Daoy (cell line): Measurements from ENCODE around the gene ZBTB47. TPM values are rescaled to one million over a fixed set of nuclear protein-coding genes. Genes with fewer than 3 reads are reported as not detected.

ENCODE experiments used
- DNase-seq: peaks from one replicate; pipeline ENCODE4 v3.0.0-alpha.2; 2015; ENCODE audit warnings: low read depth
- total RNA-seq: library from RNA; depleted of rRNA; stranded (reverse); fragments of >200 nt; shearing (Covaris generic); gene quantifications from 2 replicates; pipeline ENCODE4 v1.2.3, GENCODE V29; 2014

ZBTB47 gene
- total RNA-seq, 1 experiment from 2014 or later, result 5.7 TPM

DNA sequence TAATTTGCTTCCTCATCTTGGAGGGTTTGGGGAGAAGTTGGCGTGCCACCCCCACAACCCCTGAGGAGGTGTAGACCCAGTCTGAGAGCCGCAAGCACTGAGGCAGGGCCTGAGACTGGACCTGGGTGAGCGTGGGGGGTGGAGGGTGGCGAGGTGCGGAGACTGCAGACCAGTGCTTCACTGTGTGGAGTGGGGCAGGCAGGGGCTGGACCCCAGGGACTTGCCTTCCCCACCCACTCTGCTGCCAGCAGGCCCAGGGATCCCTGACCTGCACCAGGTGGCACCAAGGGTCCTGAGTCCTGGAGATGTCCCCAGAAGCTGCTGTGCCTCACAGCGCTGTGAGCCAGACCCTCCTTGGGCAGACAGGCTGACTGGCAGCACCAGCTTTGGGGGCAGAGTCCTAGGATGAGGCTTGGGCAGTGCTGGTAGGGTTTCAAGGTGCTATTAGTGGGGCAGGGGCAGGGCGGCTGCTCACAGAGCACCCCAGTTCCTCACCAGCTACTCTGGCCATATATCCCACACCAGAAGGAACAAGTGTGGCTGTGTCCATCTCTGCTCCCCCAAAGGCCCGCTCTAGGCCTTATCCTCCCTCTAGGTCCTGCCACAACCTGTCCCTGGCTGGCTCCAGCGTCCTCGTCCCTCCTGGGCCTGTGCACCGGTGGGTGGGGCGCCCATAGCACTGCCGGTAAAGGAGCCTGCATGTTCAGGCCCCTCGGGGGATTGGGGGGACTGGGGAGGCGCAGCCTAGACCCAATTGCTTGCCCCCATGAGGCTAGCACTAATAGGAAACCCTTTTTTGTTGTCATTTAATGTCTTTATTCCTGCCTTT is 11.8 kb downstream of the ZBTB47 start:
- no peak for DNase-seq

DNA sequence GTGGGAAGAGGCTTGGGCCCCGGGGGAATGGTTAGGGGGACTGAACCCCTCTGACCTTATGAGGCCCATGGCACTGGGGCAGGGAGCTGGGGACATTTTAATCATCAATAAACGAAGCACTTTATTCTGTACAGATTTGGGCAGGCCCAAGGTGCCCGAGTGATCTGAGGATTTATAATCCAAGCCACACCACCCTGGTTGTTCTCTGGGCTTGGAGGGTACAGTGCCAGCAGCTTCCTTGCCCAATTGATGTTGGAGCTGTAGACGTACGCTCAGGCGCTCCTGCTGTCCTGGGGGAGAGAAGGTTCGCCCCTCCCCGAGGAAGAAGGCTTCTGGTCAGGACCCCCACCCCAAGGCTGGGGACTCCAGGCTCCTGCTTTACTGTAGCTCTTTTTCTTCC is 12.5 kb downstream of the ZBTB47 start:
- no peak for DNase-seq

DNA sequence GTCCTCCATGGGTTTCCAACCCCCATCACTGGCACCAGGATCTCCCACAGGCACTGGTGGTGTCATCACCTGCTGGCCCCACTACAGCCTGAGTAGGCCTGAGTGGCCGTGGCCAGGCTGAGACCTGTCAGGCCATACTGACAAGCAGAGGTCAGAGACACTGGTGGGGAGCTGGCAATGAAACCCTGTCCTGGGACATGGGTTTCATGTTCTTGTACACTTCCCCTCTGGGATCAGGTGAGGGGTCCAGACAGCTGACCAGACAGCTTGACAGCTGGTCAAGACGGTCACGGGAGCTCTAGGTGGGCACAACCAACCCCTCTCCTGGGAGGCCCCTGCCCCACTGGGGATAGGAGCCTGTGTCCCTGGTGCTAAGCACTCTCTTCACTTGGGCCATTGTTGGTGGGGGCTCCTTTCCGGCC is 13.1 kb downstream of the ZBTB47 start:
- no peak for DNase-seq

DNA sequence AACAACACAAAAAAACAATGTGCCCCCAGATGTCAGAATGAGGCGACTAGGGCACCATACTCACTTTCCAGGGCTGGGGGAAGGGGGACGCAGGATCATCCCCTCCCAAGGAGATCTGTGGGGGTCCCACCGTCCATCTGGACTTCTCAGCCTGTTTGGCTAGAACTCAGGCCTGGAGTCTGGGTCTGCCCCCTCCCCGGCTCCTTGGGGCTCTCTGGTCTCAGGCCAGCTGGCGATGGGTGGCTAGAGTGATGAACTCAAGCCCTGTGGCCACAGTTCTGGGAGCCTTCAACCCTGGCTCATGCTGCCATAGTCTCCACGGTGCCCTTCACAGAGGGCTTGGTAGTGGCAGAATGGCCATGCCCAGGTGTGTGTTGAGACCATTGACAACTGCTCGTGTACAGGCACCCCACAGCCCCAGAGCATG is 13.6 kb downstream of the ZBTB47 start:
- DNase-seq, result no peak

DNA sequence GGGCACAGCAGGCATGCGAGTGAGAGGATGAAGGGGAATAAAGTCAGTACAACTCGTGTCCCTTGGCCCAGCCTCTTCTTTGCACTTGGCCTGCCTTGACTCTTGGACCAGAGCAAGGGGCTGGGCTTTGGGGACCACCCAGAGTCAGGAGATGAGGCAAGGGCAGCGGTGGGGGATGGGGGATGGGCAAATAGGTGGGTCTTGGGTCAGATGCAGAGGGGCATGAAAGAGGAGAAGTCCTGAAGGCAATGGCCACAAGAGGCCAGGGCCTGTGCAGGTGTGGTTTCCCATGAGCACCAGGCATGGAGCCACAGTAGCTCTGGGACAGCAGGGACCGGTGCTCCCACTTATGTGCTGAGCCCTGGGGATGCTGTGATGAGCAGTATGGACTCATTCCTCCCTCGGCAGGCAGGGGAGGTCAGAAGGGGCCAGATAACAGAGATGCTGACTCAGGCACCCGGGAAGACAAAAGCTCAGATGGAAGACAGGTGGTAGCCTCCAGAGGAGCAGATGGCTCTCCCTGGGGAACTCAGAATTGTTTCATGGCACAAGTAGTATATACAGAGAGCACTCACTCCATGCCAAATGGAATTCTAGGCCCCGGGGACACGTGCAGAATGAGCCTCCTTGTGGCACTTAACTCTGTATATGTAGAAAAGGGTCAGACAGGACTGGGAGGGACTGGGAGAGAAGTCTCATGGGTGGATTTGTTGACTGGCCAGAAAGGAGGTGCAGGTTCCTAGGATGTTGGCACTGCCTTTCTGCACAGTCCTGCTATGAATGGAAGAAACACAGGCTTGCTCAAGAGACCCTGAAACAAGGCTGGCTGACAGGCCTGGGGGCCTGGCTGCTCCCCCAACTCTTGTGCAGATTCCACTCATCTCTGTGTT is 14.3 kb downstream of the ZBTB47 start:
- DNase-seq, result no peak

DNA sequence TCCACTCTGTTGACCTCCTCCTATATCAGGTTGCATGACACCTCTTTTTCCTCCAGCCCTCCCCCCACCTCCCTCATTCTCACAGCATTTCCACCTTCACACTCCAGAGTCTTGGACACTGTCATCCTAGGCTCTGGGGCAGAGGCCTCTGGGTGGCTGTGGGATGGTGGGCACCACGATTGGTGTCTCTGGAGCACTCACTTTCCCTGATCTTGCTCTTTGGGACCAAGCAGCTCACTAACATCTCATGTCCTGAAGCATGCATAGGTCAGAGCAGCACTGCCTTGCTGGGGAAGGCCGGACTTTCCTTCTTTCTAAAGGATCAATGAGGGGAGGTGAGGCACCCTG is 14.9 kb downstream of the ZBTB47 start:
- no peak for DNase-seq

DNA sequence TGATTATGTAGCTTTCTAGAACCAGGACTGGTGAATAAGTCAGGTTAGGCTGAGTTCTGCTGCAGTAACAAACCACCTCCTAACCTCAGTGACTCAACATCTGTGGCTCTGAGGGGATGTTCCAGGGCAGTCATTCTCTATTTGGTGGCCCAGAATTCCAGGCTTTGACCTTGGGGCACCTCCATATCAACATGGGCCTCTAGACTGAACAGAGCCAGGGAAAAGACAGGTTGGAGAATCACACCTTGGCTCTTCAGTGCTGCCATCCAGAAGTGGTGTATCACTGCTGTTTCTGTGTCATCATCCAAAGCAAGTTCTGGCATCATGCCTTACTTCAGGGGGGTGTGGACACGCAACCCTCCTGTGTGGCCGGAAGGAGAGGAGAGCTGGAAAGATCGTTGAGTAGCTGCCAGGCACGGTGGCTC is 15.3 kb downstream of the ZBTB47 start:
- DNase-seq, result no peak

DNA sequence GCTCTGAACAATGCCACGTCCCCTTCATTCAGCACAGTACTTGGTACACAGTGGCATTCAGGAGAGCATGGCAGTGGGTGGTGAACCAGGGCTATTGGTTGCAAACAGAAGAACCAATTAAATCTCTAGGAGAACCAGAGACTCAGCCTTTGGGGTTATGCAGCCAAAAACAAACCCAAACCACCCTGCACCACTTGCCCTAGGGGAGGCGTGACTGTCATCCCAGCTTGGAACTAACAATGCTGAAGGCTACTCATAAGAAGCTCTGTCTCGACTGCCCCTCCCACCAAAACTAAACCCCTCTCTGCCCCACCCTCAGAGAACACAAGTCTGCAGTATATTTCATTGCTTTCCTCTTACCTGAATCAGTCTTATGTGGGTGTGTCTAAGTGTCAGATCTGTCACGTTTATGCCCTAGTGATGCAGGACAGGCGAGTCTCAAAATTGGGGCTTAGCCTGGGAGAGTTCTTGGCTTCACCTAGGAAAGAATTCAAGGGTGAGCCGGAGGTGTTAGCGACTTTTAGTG is 16.6 kb downstream of the ZBTB47 start:
- DNase-seq, result no peak

DNA sequence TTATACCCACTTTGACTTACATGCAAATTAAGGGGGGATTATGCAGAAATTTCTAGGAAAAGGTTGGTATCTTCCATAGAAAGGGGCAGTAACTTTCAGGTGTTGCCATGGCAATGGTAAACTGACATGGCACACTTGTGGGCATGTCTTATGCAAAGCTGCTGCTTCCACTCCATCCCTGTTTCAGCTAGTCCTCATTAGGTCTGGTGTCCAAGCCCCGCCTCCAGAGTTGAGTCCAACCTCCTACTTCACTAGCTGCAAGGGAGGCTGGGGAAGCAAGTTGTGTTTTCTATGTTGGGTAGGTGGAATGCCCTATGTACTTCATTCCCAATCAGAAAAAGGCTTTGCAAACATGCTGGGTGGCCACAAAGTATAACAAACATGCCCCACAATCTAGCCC is 17.2 kb downstream of the ZBTB47 start:
- DNase-seq, result no peak

DNA sequence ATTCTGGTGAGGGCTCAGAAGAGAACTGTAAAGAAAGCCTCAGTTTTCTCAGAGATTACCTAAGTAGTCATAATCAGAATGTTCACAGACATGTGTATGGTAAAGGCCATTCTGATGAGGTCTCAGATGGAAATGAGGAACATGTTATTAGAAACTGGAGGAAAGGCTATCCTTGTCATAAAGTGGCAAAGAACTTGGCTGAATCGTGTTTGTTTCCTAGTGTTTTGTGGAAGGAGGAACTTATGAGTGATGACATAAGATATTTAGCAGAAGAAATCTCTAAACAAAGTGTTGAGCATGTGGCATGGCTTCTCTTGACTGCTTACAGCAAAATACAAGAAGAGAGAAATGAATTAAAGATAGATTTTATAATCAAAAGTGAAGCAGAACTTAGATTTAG is 19.0 kb downstream of the ZBTB47 start:
- DNase-seq, result no peak

DNA sequence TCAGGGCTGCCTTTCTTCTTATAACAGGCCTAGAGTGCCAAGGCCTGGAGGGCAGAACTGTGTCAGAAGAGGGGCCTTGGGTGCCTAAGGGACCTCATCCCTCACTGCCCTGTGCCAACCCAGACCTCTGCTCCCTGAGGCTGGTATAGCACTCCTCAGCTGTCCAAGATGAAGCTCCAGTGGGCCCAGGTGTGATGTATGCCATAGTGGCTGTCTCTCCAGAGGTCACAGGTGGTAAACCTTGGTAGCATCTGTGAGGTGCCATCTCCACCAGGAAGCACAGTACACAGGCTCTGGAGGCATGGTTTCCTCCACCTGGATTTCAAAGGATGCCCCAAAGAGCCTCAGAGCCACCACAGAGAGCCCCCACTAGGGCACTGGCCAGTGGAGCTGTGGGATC is 19.6 kb downstream of the ZBTB47 start:
- no peak for DNase-seq

DNA sequence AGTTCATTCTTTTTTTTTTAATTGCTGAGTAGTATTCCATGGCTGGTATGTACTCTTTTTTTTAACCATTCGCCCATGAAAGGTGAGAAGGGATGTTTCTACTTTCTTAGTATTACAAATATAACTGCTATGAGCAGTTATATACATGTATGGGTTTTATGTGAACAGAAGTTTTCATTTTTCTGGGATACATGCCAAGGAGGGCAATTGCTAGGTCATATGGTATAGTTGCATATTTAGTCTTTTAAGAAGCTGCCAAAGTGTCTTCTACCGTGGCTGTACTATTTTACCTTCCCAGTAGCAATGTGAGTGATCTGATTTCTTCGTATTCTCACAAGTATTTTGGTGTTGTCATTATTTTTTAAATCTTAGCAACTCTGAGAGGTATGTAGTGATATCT is 20.6 kb downstream of the ZBTB47 start:
- no peak for DNase-seq

DNA sequence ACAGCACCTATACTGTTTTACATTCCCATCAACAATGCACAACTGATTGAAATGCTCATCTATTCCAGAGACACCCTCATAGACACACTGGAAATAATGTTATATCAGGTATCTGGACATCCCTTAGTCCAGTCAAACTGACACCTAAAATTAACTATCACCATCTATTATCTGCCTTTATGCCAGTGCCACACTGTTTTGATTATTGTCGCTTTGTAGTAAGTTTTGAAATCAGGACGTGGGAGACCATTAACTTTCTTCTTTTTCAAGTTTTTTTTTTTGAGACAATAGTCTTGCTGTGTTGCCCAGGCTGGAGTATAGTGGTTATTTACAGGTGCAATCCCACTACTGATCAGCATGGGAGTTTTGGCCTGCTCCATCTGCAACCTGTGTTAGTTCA is 22.4 kb downstream of the ZBTB47 start:
- DNase-seq, result no peak

DNA sequence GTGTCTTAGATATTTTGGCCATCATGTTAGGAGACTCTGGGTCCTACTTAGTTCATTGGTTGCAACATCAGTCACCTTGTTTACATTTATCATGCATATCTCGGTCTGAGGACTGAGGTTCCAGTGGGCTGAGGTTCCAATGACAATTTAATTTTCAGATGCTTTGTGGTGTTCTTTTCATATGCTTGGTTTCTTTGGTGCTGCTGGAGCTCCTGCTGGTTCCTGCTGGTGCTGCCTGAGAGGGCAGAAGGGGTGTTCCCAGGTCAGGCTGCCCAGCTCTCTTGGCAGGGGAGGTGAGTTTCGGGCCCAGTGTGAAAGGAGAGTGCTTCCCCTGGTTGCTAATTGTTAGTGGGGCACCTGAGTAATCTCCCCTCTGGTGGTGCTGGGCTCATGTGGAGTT is 24.9 kb downstream of the ZBTB47 start:
- DNase-seq, result no peak

DNA sequence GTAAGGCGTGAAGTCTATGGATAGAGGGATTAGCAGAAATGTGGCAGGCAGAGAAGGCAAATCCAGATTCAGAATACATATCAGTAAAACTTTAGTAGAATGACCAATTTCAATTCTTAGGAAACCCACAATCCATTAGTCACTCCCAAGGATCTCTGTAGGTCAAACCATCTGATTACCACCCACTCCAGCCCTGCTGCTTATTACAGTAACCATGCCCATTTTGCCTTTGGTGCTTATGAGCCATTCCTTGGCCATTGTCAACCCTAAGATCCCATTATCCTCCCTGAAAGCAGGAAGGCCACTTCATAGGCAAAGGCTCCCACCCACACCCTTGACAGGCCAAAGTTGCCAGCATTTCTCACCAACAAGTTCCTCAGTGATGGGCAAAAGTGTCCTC is 26.8 kb downstream of the ZBTB47 start:
- no peak for DNase-seq

DNA sequence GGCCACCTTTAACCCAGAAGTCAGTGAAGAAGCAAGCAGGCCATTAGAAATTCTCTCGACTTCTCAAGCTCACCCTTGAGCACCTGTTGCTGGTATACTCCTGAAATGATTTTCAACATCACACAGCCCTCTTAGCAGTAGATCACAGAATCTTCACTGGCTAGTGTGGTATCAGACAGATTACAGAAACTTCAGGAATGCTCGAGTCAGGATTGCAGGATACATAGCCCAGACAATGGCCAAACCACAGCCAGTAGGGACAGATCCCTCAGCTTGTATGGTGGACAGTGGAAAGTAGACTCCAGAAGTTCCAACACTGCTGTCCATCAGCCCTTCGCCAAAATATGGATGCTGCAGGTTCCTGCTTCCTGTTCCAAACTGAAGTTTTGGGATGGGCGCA is 27.3 kb downstream of the ZBTB47 start:
- no peak for DNase-seq

DNA sequence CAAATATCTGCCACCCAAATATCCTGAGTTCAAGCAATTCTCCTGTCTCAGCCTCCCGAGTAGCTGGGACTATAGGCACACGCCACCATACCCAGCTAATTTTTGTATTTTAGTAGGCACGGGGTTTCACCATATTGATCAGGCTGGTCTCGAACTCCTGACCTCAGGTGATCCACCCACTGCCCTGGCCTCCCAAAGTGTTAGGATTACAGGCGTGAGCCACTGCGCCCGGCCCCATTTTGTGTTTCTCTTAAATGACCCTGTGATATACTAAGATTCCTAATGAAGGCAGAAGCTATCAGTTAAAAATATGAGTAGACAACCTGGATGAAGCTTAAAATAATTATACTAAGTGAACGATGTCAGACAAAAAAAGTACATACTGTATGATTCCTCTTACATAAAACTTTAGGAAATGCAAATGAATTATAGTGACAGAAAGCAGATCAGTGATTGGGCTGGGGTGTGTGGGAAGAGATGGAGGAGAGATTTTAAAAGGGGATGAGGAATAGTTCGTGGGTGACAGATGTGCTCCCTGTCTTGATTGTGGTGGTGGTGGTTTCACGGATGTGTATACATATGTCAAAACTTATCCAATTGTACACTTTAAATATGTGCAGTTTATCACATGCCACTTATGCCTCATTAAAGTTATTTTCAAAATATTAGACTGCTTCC is 28.0 kb downstream of the ZBTB47 start:
- DNase-seq, result no peak

DNA sequence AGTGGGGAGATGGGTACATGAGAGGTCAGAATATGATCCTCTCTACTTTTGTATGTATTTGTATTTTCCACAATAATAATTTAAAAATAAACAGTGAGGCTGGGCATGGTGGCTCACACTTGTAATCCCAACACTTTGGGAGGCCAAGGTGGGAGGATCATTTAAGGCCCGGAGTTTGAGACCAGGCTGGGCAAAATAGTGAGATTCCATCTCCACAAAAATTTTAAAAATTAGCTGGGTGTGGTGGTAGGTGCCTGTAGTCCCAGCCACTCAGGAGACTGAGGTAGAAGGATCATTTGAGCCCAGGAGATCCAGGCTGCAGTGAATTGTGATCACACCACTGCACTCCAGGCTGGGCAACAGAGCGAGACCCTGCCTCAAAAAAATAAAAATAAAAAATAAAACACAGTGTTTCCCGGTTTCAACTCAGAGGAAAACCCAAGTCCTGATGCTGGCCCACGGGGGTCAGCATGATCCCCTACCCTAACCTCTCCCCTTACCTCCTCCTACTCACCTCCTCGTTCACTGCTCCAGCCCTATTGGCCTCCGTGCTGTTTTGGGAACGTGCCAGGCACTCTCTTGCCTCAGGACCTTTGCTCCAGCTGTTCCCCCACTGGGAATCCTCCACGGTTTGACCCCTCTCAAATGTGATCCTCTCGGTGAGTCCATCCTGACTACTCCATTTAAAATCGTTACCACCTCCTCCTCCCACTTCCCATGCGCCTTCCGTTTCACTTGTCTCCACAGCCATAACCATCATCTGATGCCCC is 29.0 kb downstream of the ZBTB47 start:
- no peak for DNase-seq

DNA sequence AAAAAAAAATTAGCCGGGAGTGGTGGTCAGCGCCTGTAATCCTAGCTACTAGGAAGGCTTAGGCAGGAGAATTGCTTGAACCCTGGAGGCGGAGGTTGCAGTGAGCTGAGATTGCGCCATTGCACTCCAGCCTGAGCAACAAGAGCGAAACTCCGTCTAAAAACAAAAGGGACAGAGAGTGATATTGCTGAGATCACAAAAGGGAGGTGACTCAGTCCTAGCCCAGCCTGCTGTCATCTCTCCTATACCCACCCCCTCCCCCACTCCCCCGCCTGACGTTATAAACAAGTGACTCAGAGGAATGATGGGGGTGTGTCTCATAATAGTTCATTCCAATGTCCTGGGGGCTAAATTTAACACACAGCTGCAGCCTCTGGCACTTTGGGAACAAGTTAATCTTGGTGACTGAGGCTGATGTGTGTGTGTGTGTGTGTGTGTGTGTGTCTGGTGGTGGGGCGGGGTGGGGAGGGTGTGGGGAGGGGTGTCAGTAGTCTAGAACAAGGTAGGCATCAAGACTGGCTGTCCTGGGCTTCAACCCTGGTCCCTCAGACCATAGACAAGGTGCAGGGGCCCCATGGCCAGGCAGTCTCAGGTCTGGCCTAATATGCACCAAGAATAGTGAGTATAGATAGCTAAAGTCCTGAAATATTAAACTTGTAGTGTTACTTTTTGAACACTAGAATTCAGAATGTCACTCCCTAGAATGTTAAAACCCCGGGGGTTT is 30.5 kb downstream of the ZBTB47 start:
- DNase-seq, result peak; percentile 87

DNA sequence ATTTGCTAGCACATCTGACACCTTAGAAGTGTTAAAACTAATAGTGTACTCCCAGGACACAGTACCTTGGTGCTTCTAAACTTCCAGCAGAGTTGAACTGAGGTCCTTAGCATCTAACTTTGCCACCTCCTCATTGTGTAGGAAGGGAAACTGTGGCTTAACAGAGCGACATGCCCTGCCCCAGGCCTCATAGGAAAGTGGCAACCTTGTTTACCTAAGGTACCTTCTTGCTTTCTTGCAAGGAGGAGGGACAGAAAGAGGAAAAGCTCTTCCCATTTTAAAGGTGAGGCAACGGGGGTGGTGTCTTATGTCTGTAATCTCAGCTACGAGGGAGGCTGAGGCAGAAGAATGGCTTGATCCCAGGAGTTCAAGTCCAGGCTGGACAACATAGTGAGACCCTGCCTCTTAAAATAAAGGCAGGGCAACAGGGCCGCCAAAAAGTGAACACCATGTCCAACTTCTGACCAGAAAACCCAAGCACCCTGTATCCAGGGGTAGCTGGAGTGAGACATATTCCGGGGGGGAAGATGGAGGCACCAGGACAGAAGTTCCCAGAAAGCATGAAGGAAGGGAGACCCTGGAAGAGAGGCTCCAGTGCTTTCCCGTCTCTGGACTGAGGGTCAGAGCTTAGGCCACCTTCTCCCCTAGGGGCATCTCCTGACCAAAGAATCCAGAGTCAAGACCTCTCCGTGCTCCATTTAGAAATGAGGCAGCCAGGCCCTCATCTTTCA is 31.3 kb downstream of the ZBTB47 start:
- no peak for DNase-seq
